SK-N-SH (cell line): ENCODE results near the gene ITIH5.
"Not testable (repeated sequence)": the region's sequence is repeated elsewhere in the genome, so short reads cannot be mapped to it uniquely, and the experiment has no call there.

Experiments
- EP300 ChIP-seq, 2 experiments: IDR thresholded peaks; 2 replicates each; pipeline versions ENCODE4 v1.4.0 to v1.6.1; 2012; ENCODE audit warnings: borderline replicate concordance in 1 of 2, low read depth in 1 of 2, low read length in 1 of 2
- GABPA ChIP-seq: IDR thresholded peaks from 2 replicates; pipeline ENCODE4 v1.4.0; 2012; ENCODE audit warnings: low read depth, mild to moderate bottlenecking
- NFIC ChIP-seq: IDR thresholded peaks from 2 replicates; pipeline ENCODE4 v1.4.0; 2012; ENCODE audit warnings: borderline replicate concordance
- POLR2AphosphoS5 ChIP-seq: IDR thresholded peaks from 2 replicates; pipeline ENCODE4 v1.6.1; 2012; ENCODE audit warnings: low read depth, low read length
- RFX5 ChIP-seq: IDR thresholded peaks from 2 replicates; pipeline ENCODE4 v1.6.1; 2012; ENCODE audit warnings: mild to moderate bottlenecking, improper control_type of control experiment, low read length
- SMC3 ChIP-seq: IDR thresholded peaks from 2 replicates; pipeline ENCODE4 v1.6.1; 2012; ENCODE audit warnings: low read depth, low read length, improper control_type of control experiment
- TAF1 ChIP-seq: IDR thresholded peaks from 2 replicates; pipeline ENCODE4 v1.6.1; 2012; ENCODE audit warnings: low read depth, mild to moderate bottlenecking, low read length, moderate library complexity, borderline replicate concordance
- TCF12 ChIP-seq: IDR thresholded peaks from 2 replicates; pipeline ENCODE4 v1.4.0; 2012
- USF1 ChIP-seq: IDR thresholded peaks from 2 replicates; pipeline ENCODE4 v1.4.0; 2012; ENCODE audit warnings: low read depth, borderline replicate concordance
- TF ChIP-seq, protein P1 (sequence below): fragments of 200-600 bp; sonication (generic); IDR thresholded peaks from 2 replicates; pipeline ENCODE4 v1.6.1; 2017; ENCODE audit warnings: antibody characterized with exemption, mild to moderate bottlenecking, moderate library complexity

DNA sequence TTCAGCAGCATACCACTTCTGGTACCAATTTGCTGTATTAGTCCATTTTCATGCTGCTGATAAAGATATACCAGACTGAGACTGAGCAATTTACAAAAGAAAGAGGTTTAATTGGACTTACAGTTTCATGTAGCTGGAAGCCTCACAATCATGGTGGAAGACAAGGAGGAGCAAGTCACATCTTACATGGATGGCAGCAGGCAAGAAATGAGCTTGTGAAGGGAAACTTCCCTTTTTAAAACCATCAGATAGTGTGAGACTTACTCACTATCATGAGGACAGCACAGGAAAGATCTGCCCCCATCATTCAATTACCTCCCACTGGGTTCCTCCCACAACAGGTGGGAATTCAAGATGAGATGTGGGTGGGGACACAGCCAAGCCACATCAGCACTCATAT lies 26.4 kb upstream of the ITIH5 start:
- TF ChIP-seq, protein P1, sequence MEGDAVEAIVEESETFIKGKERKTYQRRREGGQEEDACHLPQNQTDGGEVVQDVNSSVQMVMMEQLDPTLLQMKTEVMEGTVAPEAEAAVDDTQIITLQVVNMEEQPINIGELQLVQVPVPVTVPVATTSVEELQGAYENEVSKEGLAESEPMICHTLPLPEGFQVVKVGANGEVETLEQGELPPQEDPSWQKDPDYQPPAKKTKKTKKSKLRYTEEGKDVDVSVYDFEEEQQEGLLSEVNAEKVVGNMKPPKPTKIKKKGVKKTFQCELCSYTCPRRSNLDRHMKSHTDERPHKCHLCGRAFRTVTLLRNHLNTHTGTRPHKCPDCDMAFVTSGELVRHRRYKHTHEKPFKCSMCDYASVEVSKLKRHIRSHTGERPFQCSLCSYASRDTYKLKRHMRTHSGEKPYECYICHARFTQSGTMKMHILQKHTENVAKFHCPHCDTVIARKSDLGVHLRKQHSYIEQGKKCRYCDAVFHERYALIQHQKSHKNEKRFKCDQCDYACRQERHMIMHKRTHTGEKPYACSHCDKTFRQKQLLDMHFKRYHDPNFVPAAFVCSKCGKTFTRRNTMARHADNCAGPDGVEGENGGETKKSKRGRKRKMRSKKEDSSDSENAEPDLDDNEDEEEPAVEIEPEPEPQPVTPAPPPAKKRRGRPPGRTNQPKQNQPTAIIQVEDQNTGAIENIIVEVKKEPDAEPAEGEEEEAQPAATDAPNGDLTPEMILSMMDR: not testable (repeated sequence)
- not testable (repeated sequence) for TF ChIP-seq NFIC; USF1; RFX5; POLR2AphosphoS5; TCF12; GABPA; SMC3; EP300 (IDR thresholded peaks at IDR 0.05; ENCODE audit: borderline replicate concordance in 1 of 2, low read depth in 1 of 2, low read length in 1 of 2); TAF1
